ENCODE results near the gene SOST.

Gene SOST

GRCh38 chr17:43757171-43757660 lies 1.4 kb downstream of the SOST start:
- Histone ChIP-seq H3K23ac (ENCODE audit: low read length in 2 of 2) (no peak overlapping the region), H3K4me3 (ENCODE audit: insufficient read depth in 1 of 2, low read depth in 1 of 2, low read length in 2 of 2) (no peak overlapping the region), H4K8ac (ENCODE audit: low read length) (no peak overlapping the region), H3K14ac (ENCODE audit: low read length in 2 of 2) (no peak overlapping the region), H3K27me3 (ENCODE audit: control insufficient read depth in 1 of 2, insufficient read depth in 1 of 2, low read length in 2 of 2) (peaks cover 71 to 75% of the 10 kb centered on the region in 2 experiments), H3K4me1 (ENCODE audit: control insufficient read depth, insufficient read depth, low read depth, low read length) (peaks cover 9% of the 10 kb centered on the region), H3K4ac (ENCODE audit: low read depth in 1 of 2, low read length in 2 of 2) (no peak overlapping the region), H4K91ac (ENCODE audit: low read length) (no peak overlapping the region), H2BK120ac (ENCODE audit: low read depth, low read length) (no peak overlapping the region), H2BK12ac (ENCODE audit: low read length in 2 of 2) (no peak overlapping the region), H3K27ac (ENCODE audit: low read length, poor library complexity, severe bottlenecking) (no peak overlapping the region), H3K18ac (ENCODE audit: low read depth in 1 of 2, low read length in 2 of 2) (no peak overlapping the region), H3K9ac (ENCODE audit: low read length) (no peak overlapping the region), H2BK15ac (ENCODE audit: low read depth, poor library complexity, severe bottlenecking) (no peak overlapping the region), H3K9me3 (ENCODE audit: control insufficient read depth, low read length) (no peaks in the 10 kb centered on the region), H2AFZ (ENCODE audit: low read depth, low read length) (no peak overlapping the region), H3K79me1 (replicated peaks; ENCODE audit: low read length, poor library complexity, severe bottlenecking) (no peaks in the 10 kb centered on the region), H3K36me3 (ENCODE audit: control insufficient read depth in 1 of 2, insufficient read depth in 2 of 2, low read depth in 1 of 2, low read length in 2 of 2) (no peaks in the 10 kb centered on the region), H2BK5ac (ENCODE audit: low read depth, low read length, poor library complexity, severe bottlenecking) (no peak overlapping the region), H3K4me2 (ENCODE audit: low read length, poor library complexity, severe bottlenecking) (no peak overlapping the region), H2AK5ac (ENCODE audit: low read length, severe bottlenecking) (no peak overlapping the region)
- DNase-seq = no peak
- 90% methylated on average over 8 of the region's 8 CpGs for WGBS

- DNase-seq = no peak
- H3K4me2 ChIP-seq (ENCODE audit: low read length, poor library complexity, severe bottlenecking) = no peak overlapping the region
- H3K4ac ChIP-seq (ENCODE audit: low read depth in 1 of 2, low read length in 2 of 2) = no peak overlapping the region
- no peaks in the 10 kb centered on the region for H3K79me1 ChIP-seq (replicated peaks; ENCODE audit: low read length, poor library complexity, severe bottlenecking)
- no peak overlapping the region for H4K8ac ChIP-seq (ENCODE audit: low read length)
- H3K36me3 ChIP-seq (ENCODE audit: control insufficient read depth in 1 of 2, insufficient read depth in 2 of 2, low read depth in 1 of 2, low read length in 2 of 2) = no peaks in the 10 kb centered on the region
- H2BK5ac ChIP-seq (ENCODE audit: low read depth, low read length, poor library complexity, severe bottlenecking) = no peak overlapping the region
- H4K91ac ChIP-seq (ENCODE audit: low read length) = no peak overlapping the region
- no peak overlapping the region for H2BK120ac ChIP-seq (ENCODE audit: low read depth, low read length)
- no peak overlapping the region for H2BK15ac ChIP-seq (ENCODE audit: low read depth, poor library complexity, severe bottlenecking)
- H3K4me3 ChIP-seq (ENCODE audit: insufficient read depth in 1 of 2, low read depth in 1 of 2, low read length in 2 of 2) = no peak overlapping the region
- H3K23ac ChIP-seq (ENCODE audit: low read length in 2 of 2) = no peak overlapping the region
- H3K27me3 ChIP-seq (ENCODE audit: control insufficient read depth in 1 of 2, insufficient read depth in 1 of 2, low read length in 2 of 2) = peaks cover 77 to 83% of the 10 kb centered on the region in 2 experiments
- H2AFZ ChIP-seq (ENCODE audit: low read depth, low read length) = no peak overlapping the region
- H2BK12ac ChIP-seq (ENCODE audit: low read length in 2 of 2) = no peak overlapping the region
- no peak overlapping the region for H3K14ac ChIP-seq (ENCODE audit: low read length in 2 of 2)
- no peaks in the 10 kb centered on the region for H3K9me3 ChIP-seq (ENCODE audit: control insufficient read depth, low read length)
- no peak overlapping the region for H3K9ac ChIP-seq (ENCODE audit: low read length)
- no peak overlapping the region for H3K18ac ChIP-seq (ENCODE audit: low read depth in 1 of 2, low read length in 2 of 2)
- no peak overlapping the region for H2AK5ac ChIP-seq (ENCODE audit: low read length, severe bottlenecking)
- peaks cover 9% of the 10 kb centered on the region for H3K4me1 ChIP-seq (ENCODE audit: control insufficient read depth, insufficient read depth, low read depth, low read length)
- WGBS = 84% methylated on average over 6 of the region's 6 CpGs
- H3K27ac ChIP-seq (ENCODE audit: low read length, poor library complexity, severe bottlenecking) = no peak overlapping the region
Measured at GRCh38 chr17:43756201-43756600, 2.4 kb downstream of the SOST start.

- Histone ChIP-seq H3K27ac (ENCODE audit: low read length, poor library complexity, severe bottlenecking) (no peak overlapping the region), H3K27me3 (ENCODE audit: control insufficient read depth in 1 of 2, insufficient read depth in 1 of 2, low read length in 2 of 2) (peaks cover 85 to 90% of the 10 kb centered on the region in 2 experiments), H4K8ac (ENCODE audit: low read length) (peak overlapping the region; percentile 12), H2AK5ac (ENCODE audit: low read length, severe bottlenecking) (no peak overlapping the region), H3K18ac (ENCODE audit: low read depth in 1 of 2, low read length in 2 of 2) (no peak overlapping the region), H4K91ac (ENCODE audit: low read length) (no peak overlapping the region), H3K14ac (ENCODE audit: low read length in 2 of 2) (no peak overlapping the region), H2BK120ac (ENCODE audit: low read depth, low read length) (no peak overlapping the region), H3K23ac (ENCODE audit: low read length in 2 of 2) (no peak overlapping the region), H3K36me3 (ENCODE audit: control insufficient read depth in 1 of 2, insufficient read depth in 2 of 2, low read depth in 1 of 2, low read length in 2 of 2) (no peaks in the 10 kb centered on the region), H3K4me1 (ENCODE audit: control insufficient read depth, insufficient read depth, low read depth, low read length) (peaks cover 9% of the 10 kb centered on the region), H2BK15ac (ENCODE audit: low read depth, poor library complexity, severe bottlenecking) (peak overlapping the region; percentile 71), H2BK12ac (ENCODE audit: low read length in 2 of 2) (no peak overlapping the region), H3K4me2 (ENCODE audit: low read length, poor library complexity, severe bottlenecking) (peak overlapping the region; percentile 64), H3K4ac (ENCODE audit: low read depth in 1 of 2, low read length in 2 of 2) (no peak overlapping the region), H2AFZ (ENCODE audit: low read depth, low read length) (no peak overlapping the region), H3K9me3 (ENCODE audit: control insufficient read depth, low read length) (no peaks in the 10 kb centered on the region), H2BK5ac (ENCODE audit: low read depth, low read length, poor library complexity, severe bottlenecking) (no peak overlapping the region), H3K79me1 (replicated peaks; ENCODE audit: low read length, poor library complexity, severe bottlenecking) (no peaks in the 10 kb centered on the region), H3K4me3 (ENCODE audit: insufficient read depth in 1 of 2, low read depth in 1 of 2, low read length in 2 of 2) (peak overlapping the region; percentile 36 to 56), H3K9ac (ENCODE audit: low read length) (no peak overlapping the region)
- peak; percentile 33 for DNase-seq
- WGBS = 14% methylated on average over 59 of the region's 60 CpGs
Measured at GRCh38 chr17:43755389-43755875, 3.2 kb downstream of the SOST start.

GRCh38 chr17:43754947-43755346 lies 3.6 kb downstream of the SOST start:
- Histone ChIP-seq H3K4me1 (ENCODE audit: control insufficient read depth, insufficient read depth, low read depth, low read length) (peaks cover 9% of the 10 kb centered on the region), H3K4me2 (ENCODE audit: low read length, poor library complexity, severe bottlenecking) (peak overlapping the region; percentile 64), H2BK5ac (ENCODE audit: low read depth, low read length, poor library complexity, severe bottlenecking) (no peak overlapping the region), H3K27ac (ENCODE audit: low read length, poor library complexity, severe bottlenecking) (no peak overlapping the region), H3K14ac (ENCODE audit: low read length in 2 of 2) (no peak overlapping the region), H2BK12ac (ENCODE audit: low read length in 2 of 2) (no peak overlapping the region), H3K9ac (ENCODE audit: low read length) (no peak overlapping the region), H3K36me3 (ENCODE audit: control insufficient read depth in 1 of 2, insufficient read depth in 2 of 2, low read depth in 1 of 2, low read length in 2 of 2) (no peaks in the 10 kb centered on the region), H2AFZ (ENCODE audit: low read depth, low read length) (no peak overlapping the region), H3K9me3 (ENCODE audit: control insufficient read depth, low read length) (no peaks in the 10 kb centered on the region), H2BK15ac (ENCODE audit: low read depth, poor library complexity, severe bottlenecking) (peak overlapping the region; percentile 71), H3K23ac (ENCODE audit: low read length in 2 of 2) (no peak overlapping the region), H3K4me3 (ENCODE audit: insufficient read depth in 1 of 2, low read depth in 1 of 2, low read length in 2 of 2) (no peak overlapping the region), H2AK5ac (ENCODE audit: low read length, severe bottlenecking) (no peak overlapping the region), H2BK120ac (ENCODE audit: low read depth, low read length) (no peak overlapping the region), H3K18ac (ENCODE audit: low read depth in 1 of 2, low read length in 2 of 2) (no peak overlapping the region), H4K8ac (ENCODE audit: low read length) (no peak overlapping the region), H3K27me3 (ENCODE audit: control insufficient read depth in 1 of 2, insufficient read depth in 1 of 2, low read length in 2 of 2) (peaks cover 87 to 88% of the 10 kb centered on the region in 2 experiments), H3K4ac (ENCODE audit: low read depth in 1 of 2, low read length in 2 of 2) (no peak overlapping the region), H4K91ac (ENCODE audit: low read length) (no peak overlapping the region), H3K79me1 (replicated peaks; ENCODE audit: low read length, poor library complexity, severe bottlenecking) (no peaks in the 10 kb centered on the region)
- DNase-seq = no peak
- 23% methylated on average over 21 of the region's 21 CpGs for WGBS
